ENCODE results near the gene PGBD5.

The PGBD5 gene

DNA sequence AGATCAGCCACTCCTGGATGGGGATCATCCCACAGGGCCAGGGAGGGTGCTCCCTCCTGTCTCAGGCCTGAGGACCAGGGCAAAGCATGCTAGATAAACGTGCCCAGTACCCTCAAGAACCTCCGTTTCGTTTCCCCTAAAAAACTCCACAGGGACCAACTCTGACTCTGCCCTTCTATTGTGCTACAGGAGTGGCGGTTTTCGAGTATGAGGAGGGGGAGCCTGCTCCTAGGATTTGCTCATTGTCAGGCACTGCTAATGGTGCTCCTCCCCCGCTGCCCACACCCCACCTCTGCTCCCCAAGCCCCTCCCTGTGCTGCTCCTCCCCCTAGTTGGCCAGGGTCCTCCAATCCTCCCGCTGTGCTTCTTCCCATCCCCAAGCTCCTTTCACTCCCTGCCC lies 32.0 kb downstream of the PGBD5 start:
- DNase-seq: no peak

DNA sequence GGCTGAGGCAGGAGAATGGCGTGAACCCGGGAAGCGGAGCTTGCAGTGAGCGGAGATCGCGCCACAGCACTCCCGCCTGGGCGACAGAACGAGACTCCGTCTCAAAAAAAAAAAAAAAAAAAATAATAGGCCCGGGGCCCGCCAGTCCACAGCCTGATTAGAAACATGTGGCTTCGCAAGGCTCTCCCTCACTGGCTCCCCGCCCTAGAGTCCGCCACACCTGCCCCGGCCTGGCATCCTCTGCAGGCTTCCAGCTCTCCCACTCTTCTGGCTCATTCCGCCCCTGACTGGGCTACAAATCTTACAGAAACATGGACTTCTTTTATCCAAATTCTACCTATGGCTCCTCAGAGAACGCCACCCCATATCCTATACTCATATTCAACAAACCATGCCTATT lies 32.4 kb downstream of the PGBD5 start:
- DNase-seq: no peak

DNA sequence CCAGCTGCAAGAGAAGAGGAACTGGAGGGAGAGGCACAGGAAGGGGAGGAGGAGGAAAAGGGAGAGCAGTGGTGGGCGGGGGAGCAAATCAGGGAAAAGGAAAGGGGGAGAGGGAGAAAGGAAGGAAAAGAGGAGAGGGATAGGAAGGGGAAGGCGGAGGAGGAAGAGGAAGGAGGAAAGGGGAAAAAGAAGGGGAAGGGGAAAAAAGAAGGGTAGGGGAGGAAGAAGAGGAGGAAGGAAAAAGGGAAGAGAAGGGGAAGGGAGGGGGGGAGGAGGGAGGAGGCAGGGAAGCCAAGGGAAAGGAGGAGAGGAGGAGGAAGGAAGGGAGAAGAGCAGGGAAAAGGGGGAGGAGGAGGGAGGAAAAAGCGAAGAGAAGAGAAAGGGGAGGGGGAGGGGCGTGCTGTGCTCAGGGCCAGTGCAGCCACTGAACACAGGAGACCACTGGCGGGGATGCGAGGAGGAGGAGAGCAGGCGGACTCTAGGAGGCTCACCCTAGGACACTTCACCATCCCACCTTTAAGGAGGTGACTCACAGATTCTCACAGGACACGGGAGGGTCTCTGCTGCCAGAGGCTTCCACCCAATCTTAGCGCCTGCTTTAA lies 33.1 kb downstream of the PGBD5 start:
- no peak for DNase-seq

DNA sequence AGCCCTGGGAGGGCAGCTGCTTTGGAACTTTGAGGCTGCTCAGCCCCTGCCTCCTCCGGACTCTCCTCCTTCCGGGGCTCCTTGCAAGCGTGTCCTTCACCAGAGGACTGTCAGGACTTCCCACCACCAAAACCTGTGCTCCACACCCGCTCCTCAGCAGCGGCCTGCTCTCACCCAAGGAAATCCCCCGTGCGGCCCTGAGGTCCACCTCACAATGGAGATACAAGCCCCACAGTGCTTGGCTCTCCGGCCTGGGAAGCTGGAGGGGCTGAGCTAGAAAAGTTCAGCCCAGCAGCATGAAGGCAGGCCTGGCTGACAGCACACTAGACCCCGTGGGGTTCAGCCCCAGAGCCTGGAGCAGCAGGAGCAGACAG lies 33.6 kb downstream of the PGBD5 start:
- DNase-seq: no peak

DNA sequence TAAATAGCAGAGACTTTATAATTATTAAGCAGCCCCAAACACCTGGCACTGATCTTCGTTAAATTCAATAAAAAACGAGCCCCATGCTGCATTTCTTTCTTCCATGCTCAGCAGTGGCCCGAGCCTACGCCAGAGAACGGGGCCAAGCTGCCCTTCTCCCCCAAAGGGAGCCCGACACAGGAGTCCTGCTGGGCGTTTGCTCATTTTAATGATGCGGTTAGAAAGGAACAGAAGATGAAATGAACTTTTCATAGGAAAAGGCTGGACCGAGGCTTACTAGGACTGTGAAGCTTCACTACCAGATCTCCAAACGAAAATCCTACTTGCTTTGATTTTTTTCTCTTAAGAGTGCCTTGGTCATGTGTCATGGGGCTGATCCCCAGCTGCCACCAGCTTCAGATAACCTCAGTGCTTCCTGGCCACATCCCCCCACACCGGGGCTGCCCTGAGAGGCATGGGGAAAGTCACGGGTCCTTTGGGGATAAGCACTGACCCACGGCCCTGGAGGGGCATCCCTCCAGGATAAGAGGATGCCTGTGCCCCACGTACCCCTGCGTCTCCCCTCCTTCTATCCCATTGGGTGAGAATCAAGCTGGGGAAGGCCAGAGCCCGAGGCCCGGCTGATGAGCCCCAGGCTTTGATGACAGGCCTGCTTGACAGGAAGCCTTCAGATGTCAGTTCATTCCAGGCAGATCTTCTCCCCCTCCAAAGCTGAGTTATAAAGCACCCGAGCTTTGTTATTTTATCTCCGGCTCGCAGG lies 34.2 kb downstream of the PGBD5 start:
- DNase-seq: no peak

DNA sequence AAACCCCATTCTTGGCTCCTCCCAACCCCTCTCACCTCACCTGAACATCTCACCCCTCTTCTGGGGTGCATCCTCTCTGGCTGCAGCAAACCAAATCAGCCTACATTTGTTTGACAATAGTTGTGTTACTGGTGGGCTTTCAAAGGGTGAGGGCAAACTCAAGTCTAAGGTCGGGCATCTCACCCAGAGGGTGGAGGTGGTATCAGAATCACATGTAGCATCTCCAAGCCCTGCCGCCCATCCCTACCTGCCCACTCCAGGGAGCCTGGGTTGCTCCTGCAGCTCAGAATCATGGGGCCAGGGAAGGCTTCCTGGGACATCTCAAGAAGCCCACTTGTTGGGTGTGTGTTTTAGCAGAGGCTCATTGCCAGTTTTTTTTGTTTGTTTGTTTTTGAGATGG lies 35.8 kb downstream of the PGBD5 start:
- no peak for DNase-seq

DNA sequence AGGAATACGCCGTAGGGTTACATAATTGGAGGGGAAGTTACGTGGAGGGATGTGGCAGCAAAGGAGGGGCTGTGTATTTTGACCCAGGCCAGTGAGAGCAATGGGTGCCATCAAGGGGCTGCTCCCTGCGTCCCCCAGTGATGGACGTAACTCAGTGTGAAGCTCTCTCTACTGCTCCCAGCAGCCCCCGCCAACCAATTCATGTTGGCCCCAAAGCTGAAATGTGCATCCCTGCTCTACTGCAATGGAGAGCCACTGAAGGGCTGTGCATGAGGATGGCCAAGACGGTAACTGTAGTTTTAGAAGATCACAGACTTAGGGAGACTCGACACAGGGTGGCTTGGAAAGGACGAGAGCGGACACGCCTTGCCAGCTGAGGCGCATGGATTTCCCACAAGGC lies 38.3 kb downstream of the PGBD5 start:
- DNase-seq: no peak

DNA sequence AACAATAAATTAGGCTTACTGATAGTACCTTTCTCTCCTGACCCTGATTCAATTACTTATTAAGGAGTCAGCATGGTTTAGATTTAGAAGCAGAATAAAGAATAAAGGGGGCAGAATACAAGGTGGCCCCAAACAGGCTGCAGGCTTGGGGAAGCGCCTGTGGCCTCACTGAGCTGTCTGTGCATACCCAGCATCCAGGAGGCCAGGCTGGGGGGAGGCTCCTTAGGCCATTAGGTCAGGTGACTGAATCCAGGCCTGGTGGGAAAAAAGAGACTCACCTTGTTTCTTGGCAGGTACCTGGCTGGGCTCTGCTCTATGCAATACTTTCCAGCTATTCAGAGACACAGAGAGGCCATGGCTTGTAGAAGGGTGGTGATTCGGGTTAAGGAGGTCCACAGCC lies 38.8 kb downstream of the PGBD5 start:
- DNase-seq: no peak

DNA sequence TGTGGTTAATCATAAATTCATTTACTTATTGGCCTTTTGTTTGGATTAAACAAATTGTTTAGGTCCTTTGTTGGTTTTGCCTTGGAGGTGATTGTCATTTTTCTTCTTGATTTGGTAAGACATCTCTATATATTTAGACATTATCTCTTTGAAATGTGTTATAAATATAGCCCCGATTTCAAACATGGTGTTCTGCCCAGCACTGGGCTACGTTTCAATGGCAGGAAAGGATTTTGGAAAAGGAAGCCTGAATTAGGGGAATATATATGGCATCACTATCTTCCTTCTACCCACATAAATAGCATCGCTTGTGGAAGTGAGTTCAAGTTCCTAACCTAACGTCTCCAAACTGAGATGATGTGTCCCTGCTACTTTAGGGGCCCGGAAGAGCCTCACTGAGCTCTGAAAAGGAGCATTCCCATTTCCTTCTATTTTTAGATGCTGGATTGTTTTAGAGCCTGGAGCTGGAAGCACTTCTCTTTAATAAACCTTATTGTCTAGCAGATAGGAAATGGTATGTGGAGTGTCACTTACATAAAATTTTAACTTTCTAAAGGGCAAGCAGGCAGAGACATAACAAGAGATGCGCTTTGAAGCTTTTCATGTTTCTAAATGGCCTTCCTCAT lies 39.4 kb downstream of the PGBD5 start:
- DNase-seq: no peak

DNA sequence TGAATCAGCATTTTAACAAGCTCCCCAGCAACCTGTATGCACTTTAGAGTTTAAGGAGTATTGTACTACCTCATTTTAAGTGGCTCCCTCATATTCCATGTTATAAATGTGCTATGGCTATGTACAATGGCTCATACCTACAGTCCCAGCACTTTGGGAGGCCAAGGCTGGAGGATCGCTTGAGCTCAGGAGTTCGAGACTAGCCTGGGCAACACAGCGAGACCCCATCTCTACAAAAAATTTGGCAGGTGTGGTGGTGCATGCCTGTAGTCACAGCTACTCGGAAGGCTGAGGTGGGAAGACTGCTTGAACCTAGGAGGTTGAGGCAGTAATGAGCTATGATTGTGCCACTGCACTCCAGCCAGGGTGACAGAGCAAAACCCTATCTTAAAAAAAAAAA lies 40.2 kb downstream of the PGBD5 start:
- DNase-seq: no peak

DNA sequence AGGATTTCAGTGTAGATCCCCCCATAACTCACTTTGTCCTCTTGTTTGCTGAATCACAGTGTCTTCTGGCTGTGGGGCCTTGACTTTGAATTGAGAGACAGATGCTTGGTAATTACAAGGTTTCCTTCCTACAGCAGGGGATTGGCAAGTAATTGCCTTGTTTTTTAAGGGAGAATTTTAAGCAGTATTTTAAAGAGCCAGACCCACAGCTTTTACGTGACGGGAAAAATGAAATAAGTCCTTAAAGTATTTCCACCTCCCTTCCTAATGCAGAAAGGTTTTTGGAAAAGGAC lies 41.0 kb downstream of the PGBD5 start:
- no peak for DNase-seq

DNA sequence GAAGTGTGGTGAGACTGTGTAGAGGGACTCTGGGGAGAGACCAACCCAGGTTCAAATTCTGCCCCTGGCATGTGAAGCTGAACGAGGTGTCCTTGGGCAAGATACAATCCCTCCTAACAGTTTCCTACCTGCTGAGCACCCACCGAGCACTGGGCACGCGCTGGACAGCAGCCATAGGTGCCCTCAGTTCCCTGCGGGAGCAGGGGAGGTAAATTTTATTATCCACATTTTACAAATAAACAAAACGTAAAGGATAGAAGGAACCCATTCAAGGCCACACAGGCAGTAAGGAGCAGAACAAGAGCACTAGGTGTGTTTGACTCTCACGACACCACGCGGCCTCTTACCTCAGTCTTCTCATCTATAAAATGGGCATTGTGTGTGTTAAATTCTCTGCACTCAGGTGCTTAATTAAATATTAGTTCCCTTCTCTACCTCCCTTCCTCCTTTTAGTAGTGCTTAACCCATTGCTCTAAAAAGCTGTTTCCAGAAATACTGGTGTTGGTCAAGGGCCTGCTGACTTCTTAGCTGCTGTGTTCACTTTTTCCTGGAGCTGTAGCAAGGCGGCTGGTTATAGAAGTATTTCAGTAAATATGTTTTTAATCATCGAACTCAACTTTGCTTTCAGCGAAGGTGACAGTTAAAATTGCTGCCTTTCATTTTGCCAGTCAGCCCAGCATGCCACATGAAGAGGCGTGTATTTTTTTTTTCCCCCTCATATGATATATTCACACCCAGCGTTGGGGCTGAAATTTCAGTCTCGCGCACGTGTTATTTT lies 41.6 kb downstream of the PGBD5 start:
- DNase-seq: no peak

DNA sequence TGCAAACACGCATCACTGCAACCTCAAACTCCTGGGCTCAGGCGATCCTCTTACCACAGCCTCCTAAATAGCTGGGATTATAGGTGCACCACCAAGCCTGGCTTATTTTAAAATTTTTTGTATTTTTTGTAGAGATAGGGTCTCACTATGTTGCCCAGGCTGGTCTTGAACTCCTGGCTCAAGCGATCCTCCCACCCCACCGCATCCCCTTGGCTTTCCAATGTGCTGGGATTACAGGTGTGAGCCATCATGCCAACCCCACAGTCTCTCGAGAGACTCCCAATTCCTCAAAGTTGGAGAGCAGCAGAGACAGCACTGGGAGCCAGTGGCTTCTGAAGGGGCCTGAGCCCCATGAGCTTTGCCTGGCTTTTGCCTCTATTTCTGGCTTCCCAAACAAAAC lies 42.7 kb downstream of the PGBD5 start:
- DNase-seq: no peak

DNA sequence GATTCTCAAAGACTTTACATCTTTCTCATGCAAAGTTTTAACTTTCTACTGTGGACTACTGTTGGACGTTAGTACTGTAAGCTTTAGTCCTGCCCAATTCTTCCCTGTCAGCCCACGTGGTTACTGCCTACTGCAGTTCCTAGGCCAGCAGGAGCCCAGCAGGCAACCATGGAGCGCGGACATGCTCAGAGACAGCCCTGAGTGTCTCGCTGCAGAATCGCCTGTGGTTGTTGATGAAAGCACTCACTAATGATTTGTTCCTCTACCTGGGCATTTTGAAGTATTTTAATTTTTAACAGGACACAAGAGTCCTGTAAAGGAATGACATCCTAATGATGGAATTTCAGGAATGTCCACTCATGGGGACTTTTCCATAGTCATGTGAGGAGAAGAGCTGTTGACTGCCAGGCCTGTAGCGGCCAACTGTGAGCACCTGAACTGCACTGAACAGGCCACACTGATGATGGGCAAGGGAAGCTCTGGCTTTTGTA lies 44.1 kb downstream of the PGBD5 start:
- no peak for DNase-seq

DNA sequence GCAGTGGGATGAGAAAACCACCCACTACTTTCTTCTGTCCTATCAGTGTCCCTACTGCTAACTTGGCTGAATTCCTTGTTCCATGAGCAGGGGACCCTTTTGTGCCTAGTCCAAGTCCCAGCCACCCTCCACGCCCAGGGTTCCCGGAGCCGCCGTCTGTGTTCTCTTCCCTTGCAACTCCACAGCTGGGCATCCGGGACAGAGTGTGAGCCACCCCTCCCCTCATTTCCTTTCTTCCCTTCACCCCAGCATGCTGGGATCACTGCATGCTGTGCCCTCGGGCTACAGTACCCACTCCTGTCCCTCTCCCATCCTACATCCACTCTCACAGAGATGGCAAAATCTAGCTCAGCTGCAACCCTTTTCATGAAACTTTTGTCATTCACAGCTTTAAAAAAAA lies 44.5 kb downstream of the PGBD5 start:
- DNase-seq: no peak

DNA sequence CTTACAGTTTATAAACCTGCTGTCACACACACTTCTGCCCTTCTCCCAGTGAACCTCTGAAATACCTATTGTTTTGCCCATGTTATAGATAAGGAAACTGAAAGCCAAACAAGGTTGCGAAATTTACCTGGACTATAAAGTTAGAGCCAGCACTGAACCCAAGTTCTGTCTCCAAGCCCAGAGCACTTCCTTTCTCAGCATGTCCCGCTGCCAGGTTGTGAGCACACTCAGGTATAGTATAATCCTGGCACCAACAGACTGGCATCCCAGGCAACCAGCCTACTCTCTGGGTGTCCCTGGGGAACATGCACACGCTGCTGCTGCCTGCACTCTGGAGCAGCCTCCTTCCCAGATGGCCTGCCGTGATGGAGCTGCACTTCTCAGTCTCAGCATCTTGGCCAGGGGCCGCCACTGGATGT lies 45.1 kb downstream of the PGBD5 start:
- no peak for DNase-seq

DNA sequence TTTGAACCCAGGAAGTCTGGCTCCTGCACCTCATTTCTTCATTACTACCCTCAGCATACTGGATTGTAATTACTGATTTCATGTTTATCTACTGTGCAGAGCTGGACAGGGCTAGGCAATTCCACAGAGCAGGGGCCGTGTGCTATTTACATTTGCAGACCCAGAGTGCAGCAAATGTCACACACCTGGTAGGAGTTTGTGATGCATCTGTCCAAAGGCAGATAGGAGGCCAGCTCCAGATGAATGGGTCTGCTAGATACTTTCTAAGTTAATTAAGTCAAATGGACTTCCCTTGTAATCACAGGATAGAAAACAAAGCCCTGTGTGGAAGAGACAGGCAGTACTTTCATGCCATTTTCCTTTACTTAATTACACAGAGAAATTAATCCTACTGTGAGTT lies 46.2 kb downstream of the PGBD5 start:
- no peak for DNase-seq

DNA sequence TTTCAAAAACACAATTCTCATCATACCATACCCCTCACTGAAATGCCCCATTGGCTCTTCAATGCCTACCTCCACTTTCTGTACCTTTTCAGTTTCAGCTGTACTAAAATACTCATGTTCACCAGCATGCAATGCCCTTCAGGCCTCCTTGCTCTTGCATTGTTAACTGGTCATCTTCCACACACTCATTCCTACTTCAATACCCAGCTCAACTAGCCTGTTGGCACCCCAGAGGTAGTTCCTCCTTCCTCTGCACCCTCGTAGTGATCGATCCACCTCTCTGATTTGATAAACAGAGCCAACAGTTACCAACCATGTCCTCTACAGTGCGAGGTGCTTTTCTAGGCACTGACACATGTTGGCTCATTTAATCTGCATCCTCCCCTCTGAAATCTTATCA lies 46.7 kb downstream of the PGBD5 start:
- DNase-seq: no peak

DNA sequence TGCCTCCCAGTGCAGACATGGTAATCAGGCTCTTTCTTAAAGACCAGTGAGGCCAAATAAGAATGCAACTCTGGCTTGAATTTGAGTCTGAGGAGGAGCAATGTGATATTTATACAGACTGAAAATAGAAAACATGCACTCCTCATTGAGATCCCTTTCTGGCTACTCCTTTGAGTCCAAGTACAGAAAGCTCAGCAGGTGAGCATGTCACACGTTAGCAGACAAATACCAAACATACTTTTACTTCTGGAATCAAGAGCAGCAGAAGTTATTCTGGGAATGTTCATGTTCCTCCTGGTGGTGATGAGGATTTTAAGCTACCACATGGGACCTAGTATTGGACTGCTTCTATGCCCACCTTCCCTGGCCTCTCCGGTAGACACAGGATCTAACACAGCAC lies 48.3 kb downstream of the PGBD5 start:
- DNase-seq: no peak

DNA sequence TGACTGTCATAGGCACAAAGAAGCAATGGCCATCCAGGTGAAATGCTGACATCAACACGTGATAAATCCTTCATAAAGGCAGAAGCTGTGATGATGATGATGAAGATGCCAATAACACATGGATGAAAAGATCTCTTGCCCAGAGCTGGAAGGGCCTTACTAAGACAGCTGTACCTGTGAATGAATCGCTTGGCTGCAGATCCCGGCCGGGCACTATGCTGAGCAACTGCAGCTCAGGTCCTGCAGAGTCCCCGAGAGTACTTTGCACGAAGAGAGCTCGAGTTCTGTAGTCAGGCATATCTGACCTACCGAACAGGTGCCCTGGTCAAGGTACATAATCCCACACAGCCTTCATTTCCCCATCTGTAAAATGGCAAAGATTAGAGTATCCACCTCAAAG lies 48.8 kb downstream of the PGBD5 start:
- DNase-seq: no peak

DNA sequence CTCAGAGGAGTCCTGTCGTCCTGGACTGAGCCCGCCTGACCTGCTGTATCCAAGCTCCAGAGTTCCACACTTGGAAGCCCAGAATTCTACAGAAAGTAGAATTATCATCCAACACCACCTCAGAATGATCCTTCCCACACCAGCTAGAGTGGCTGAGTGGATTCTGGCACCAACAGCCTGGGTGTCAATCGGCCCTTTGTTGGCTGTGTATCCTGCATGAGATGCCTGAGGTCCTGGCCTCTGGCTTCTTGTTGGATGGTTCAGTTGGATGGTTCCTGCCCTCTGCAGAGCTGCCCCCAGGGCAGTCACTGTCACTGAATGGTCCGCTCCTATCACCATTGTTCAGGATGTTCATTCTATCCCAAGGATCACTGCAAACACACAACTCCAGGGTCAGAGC lies 49.8 kb downstream of the PGBD5 start:
- no peak for DNase-seq

DNA sequence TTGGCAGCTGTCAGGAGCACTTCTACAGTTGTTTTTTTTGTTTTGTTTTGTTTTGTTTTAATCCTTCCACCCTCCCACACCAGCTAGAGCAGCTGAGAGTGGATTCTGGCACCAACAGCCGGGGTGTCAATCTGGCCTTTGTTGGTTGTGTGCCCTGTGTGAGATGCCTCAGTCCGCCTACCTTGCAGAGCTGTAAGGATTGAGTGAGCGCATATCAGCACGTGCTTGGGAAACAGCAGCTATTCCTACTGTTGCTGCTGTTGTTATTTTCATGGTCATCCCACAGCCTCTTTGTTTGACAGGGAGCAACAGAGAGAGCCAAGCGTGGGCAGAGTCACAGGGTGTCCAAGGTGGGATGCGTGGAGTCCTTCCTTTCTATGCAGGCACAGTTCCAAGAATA lies 50.4 kb downstream of the PGBD5 start:
- DNase-seq: no peak

DNA sequence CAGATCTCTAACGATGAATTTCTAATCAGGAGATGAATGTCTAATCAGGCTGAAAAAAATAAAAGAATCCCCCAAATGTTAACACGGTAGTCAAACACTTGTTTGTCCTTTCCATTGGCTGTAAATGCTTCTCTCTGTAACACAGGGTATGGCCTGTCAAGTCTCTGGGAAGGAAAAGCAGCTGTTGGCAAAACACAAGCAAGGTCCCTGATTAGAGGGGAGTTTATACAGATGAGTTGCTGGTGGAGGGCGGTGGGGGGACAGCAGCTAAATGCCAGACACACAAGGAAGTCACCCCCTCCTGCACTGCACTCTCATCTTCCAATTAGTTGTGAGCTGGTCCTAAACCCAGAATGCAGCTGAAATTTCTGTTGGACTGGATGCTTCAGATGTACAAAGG lies 51.0 kb downstream of the PGBD5 start:
- DNase-seq: no peak

All from hematopoietic multipotent progenitor cell treated with erythropoietin and hydrocortisone succinate and interleukin-3 and kit ligand, for 8 days (in vitro differentiated cells).